Endodermal cell (in vitro differentiated cells): ENCODE data around the gene CNOT11. TPM values are rescaled to one million over a fixed set of nuclear protein-coding genes. Genes with fewer than 3 reads are reported as not detected.

Experiments used
- DNase-seq: peaks from one replicate; pipeline ENCODE4 v3.0.0-alpha.2; 2017
- H3K27ac ChIP-seq: 2 replicates; pipeline ENCODE4 v1.5.1; 2013; ENCODE audit warnings: mild to moderate bottlenecking, low read depth, low read length, moderate library complexity
- H3K27me3 ChIP-seq: 2 replicates; pipeline ENCODE4 v1.6.1; 2013; ENCODE audit warnings: mild to moderate bottlenecking, low read length, moderate library complexity; ENCODE audit not compliant: insufficient read depth, control insufficient read depth, poor library complexity, severe bottlenecking
- H3K36me3 ChIP-seq: 2 replicates; pipeline ENCODE4 v1.7.0; 2013; ENCODE audit warnings: mild to moderate bottlenecking, low read length, moderate library complexity; ENCODE audit not compliant: control insufficient read depth, insufficient read depth
- H3K4me1 ChIP-seq: one replicate; pipeline ENCODE4 v1.7.0; 2013; ENCODE audit warnings: low read length; ENCODE audit not compliant: control insufficient read depth, insufficient read depth
- H3K4me3 ChIP-seq: 2 replicates; pipeline ENCODE4 v1.5.1; 2013; ENCODE audit warnings: mild to moderate bottlenecking, low read length, moderate library complexity
- H3K9ac ChIP-seq: 2 replicates; pipeline ENCODE4 v1.6.1; 2013; ENCODE audit warnings: mild to moderate bottlenecking, low read length, moderate library complexity; ENCODE audit not compliant: poor library complexity, severe bottlenecking; ENCODE audit errors: extremely low read depth
- H3K9me3 ChIP-seq: 2 replicates; pipeline ENCODE4 v1.6.1; 2013; ENCODE audit warnings: mild to moderate bottlenecking, low read length, moderate library complexity; ENCODE audit not compliant: control insufficient read depth
- H3K27ac Mint-ChIP-seq: 2 replicates; pipeline ENCODE4 v1.8.0; 2020; ENCODE audit warnings: mixed read lengths
- H3K27me3 Mint-ChIP-seq: 2 replicates; pipeline ENCODE4 v1.8.0; 2021; ENCODE audit warnings: mild to moderate bottlenecking, mixed read lengths; ENCODE audit not compliant: insufficient read depth
- H3K36me3 Mint-ChIP-seq: 2 replicates; pipeline ENCODE4 v1.8.0; 2020; ENCODE audit warnings: low read depth, mixed read lengths
- H3K4me1 Mint-ChIP-seq: 2 replicates; pipeline ENCODE4 v1.8.0; 2020; ENCODE audit warnings: mixed read lengths
- H3K4me3 Mint-ChIP-seq: 2 replicates; pipeline ENCODE4 v1.8.0; 2020; ENCODE audit warnings: mild to moderate bottlenecking, moderate library complexity, mixed read lengths
- H3K9me3 Mint-ChIP-seq: 2 replicates; pipeline ENCODE4 v1.8.0; 2020; ENCODE audit warnings: mild to moderate bottlenecking, mixed read lengths
- CTCF ChIP-seq: fragments of 200-600 bp; sonication (generic); conservative IDR thresholded peaks from 2 replicates; pipeline ENCODE4 v1.5.0; 2021; ENCODE audit warnings: antibody characterized with exemption, mild to moderate bottlenecking
- WGBS, 2 experiments: methylation state at CpG; one replicate each; pipeline versions ENCODE4 v1.1.5 to v1.1.7; 2013; ENCODE audit warnings: missing lambda C conversion rate in 2 of 2, mixed read lengths in 1 of 2; ENCODE audit not compliant: insufficient coverage in 1 of 2, insufficient read length in 1 of 2; 5-methylcytosine and 5-hydroxymethylcytosine counted together
- total RNA-seq, 2 donors: library from RNA; stranded (reverse); fragmentation: NEBNext Ultra II Directional in 1 of 2; extraction: Animal tissue kit (Norgen Biotek cat#: 25700) in 1 of 2; gene quantifications; 2 replicates in 1 of 2; 3 replicates in 1 of 2; pipeline ENCODE4 v1.2.1, GENCODE V29; 2021

The CNOT11 gene
- total RNA-seq, 2 donors from 2014 or later = 46.1 to 49.3 TPM

GRCh38 chr2:101295895-101296294, 43.2 kb downstream of the CNOT11 start:
- H3K27ac Mint-ChIP-seq = no peak overlapping the region
- H3K4me1 ChIP-seq = peaks cover 4% of the 10 kb centered on the region
- no peak overlapping the region for H3K4me3 Mint-ChIP-seq
- H3K27me3 Mint-ChIP-seq = no peaks in the 10 kb centered on the region
- H3K4me3 ChIP-seq = no peak overlapping the region
- peaks cover 19% of the 10 kb centered on the region for H3K36me3 Mint-ChIP-seq
- DNase-seq = no peak
- 98 to 100% methylated on average over 1 to 2 of the region's 2 CpGs for whole genome bisulfite sequencing, 2 experiments
- no peaks in the 10 kb centered on the region for H3K27me3 ChIP-seq
- no peak overlapping the region for H3K9ac ChIP-seq
- H3K4me1 Mint-ChIP-seq = peaks cover 10% of the 10 kb centered on the region
- H3K9me3 ChIP-seq = no peaks in the 10 kb centered on the region
- peaks cover 30% of the 10 kb centered on the region for H3K36me3 ChIP-seq
- no peak for TF ChIP-seq CTCF
- no peak overlapping the region for H3K27ac ChIP-seq
- no peaks in the 10 kb centered on the region for H3K9me3 Mint-ChIP-seq

- Histone ChIP-seq H3K27ac (no peak overlapping the region), H3K27me3 (no peaks in the 10 kb centered on the region), H3K36me3 (peaks cover 28% of the 10 kb centered on the region), H3K9me3 (no peaks in the 10 kb centered on the region), H3K4me3 (no peak overlapping the region), H3K4me1 (peaks cover 4% of the 10 kb centered on the region), H3K9ac (no peak overlapping the region)
- Mint-ChIP-seq H3K36me3 (peaks cover 19% of the 10 kb centered on the region), H3K27me3 (no peaks in the 10 kb centered on the region), H3K27ac (no peak overlapping the region), H3K4me3 (no peak overlapping the region), H3K9me3 (no peaks in the 10 kb centered on the region), H3K4me1 (peaks cover 12% of the 10 kb centered on the region)
- DNase-seq = no peak
- WGBS, 2 experiments = 94 to 100% methylated on average over 1 to 4 of the region's 5 CpGs
- TF ChIP-seq CTCF = no peak
Observed at GRCh38 chr2:101296371-101296770, 43.7 kb downstream of the CNOT11 start.

- Histone ChIP-seq H3K27me3 (no peaks in the 10 kb centered on the region), H3K4me1 (peaks cover 4% of the 10 kb centered on the region), H3K27ac (no peak overlapping the region), H3K9ac (no peak overlapping the region), H3K9me3 (no peaks in the 10 kb centered on the region), H3K4me3 (no peak overlapping the region), H3K36me3 (peaks cover 22% of the 10 kb centered on the region)
- H3K36me3 Mint-ChIP-seq = peaks cover 19% of the 10 kb centered on the region
- DNase-seq = no peak
- H3K27ac Mint-ChIP-seq = no peak overlapping the region
- WGBS, 2 experiments = 83 to 100% methylated on average over 2 of the region's 2 CpGs
- H3K27me3 Mint-ChIP-seq = no peaks in the 10 kb centered on the region
- peaks cover 12% of the 10 kb centered on the region for H3K4me1 Mint-ChIP-seq
- no peak overlapping the region for H3K4me3 Mint-ChIP-seq
- H3K9me3 Mint-ChIP-seq = no peaks in the 10 kb centered on the region
- no peak for TF ChIP-seq CTCF
Observed at GRCh38 chr2:101297383-101297782, 44.7 kb downstream of the CNOT11 start.
